HuH-7 (cell line): ENCODE data around the gene HES7.

Experiments
- DNase-seq: peaks from one replicate; pipeline ENCODE4 v3.0.0; 2011; ENCODE audit warnings: low spot score

HES7 gene

GRCh38 chr17:8072729-8073461, 51.0 kb downstream of the HES7 start:
- DNase-seq = no peak

DNA sequence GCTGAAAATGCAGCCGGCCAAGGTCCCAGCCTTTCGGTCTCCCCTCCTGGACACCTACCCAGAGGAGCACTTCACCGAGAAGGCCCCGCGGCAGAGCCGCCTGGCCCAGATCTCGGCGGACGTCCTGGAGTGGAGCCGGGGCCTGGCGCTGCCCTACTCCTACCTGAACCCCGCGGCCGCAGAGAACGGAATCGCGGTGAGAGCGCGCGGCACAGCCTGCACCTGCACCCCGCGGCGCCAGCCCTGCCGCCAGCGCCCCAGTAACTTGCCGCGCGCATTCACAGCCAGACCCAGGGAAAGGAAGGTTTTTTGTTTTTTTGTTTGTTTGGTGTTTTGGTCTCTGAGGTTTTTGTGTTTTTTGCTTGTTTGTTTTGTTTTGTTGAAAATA, 51.6 kb downstream of the HES7 start:
- DNase-seq = no peak

- no peak for DNase-seq
Measured at GRCh38 chr17:8071496-8071895, 52.4 kb downstream of the HES7 start.
